Heart left ventricle (tissue), 13 donors: ENCODE data around the gene LSM4.

ENCODE experiments used
- POLR2A ChIP-seq, 2 donors: fragments of 450-650 bp; IDR thresholded peaks; one replicate each; pipeline ENCODE4 v1.6.1; 2017; ENCODE audit warnings: antibody characterized with exemption in 2 of 2, mild to moderate bottlenecking in 2 of 2, moderate library complexity in 2 of 2
- TF ChIP-seq, protein P1 (sequence below), 12 donors: fragments of 200-600 bp; sonication (generic) in 4 of 12; IDR thresholded peaks; one replicate each; pipeline versions ENCODE4 v1.5.0 to v1.8.0; 2018 to 2022; ENCODE audit warnings: antibody characterized with exemption in 12 of 12, mild to moderate bottlenecking in 5 of 12
- donor health status: ischemic (EF 13 %, LVEDD 7.1; RV severe dilation, severe dysfunction).
- donor health status: DM: no; HTN: yes; CAD: no.
- donor health status: DM: no; HTN: no; CAD: no.
- donor health status: ischemic (EF 25% LVEDD 6.9; RV normal size, moderate dysfunction).
- donor health status: ischemic (EF 25% LVEDD 5.7; RV mildly dilated, moderate dysfunction).
- donor health status: ischemic (EF 35%, LVEDD 5.7; RV mildly dilated, moderate dysfunction).
- donor health status: nonischemic (EF 11% LVEDD 7.7; RV severe dilation, severe dysfunction).
- donor health status: DM: yes; HTN: yes; CAD: no.
- donor health status: PGD.
- donor health status: ischemic (EF 29% LVEDD 5.4; RV normal size, mild dysfunction).
- donor health status: nonischemic (EF 23%, LVEDD 6.1; RV moderate dilation, normal function).

DNA sequence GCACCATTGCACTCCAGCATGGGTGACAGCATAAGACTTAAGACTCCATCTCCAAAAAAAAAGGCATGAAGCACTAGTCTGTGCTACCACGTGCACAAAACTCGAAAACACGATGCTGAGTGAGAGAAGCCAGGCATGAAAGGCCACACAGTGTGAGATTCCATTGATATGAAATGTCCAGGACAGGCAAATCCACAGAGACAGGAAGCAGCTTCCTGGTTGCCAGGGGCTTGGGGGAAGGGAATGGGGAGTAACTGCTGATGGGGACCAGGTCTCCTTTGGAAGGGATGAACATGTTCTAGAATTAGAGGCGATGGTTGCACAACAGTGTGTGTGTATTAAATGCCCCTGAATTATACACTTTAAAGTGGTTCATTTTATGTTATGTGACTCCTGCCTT lies 25.6 kb downstream of the LSM4 start:
- TF ChIP-seq, protein P1, sequence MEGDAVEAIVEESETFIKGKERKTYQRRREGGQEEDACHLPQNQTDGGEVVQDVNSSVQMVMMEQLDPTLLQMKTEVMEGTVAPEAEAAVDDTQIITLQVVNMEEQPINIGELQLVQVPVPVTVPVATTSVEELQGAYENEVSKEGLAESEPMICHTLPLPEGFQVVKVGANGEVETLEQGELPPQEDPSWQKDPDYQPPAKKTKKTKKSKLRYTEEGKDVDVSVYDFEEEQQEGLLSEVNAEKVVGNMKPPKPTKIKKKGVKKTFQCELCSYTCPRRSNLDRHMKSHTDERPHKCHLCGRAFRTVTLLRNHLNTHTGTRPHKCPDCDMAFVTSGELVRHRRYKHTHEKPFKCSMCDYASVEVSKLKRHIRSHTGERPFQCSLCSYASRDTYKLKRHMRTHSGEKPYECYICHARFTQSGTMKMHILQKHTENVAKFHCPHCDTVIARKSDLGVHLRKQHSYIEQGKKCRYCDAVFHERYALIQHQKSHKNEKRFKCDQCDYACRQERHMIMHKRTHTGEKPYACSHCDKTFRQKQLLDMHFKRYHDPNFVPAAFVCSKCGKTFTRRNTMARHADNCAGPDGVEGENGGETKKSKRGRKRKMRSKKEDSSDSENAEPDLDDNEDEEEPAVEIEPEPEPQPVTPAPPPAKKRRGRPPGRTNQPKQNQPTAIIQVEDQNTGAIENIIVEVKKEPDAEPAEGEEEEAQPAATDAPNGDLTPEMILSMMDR (IDR thresholded peaks at IDR 0.05) = no peak
- TF ChIP-seq POLR2A (IDR thresholded peaks at IDR 0.05) = no peak
